ENCODE results near the gene SLFN5.
"Not testable (repeated sequence)": the region's sequence is repeated elsewhere in the genome, so short reads cannot be mapped to it uniquely, and the experiment has no call there.

The SLFN5 gene

DNA sequence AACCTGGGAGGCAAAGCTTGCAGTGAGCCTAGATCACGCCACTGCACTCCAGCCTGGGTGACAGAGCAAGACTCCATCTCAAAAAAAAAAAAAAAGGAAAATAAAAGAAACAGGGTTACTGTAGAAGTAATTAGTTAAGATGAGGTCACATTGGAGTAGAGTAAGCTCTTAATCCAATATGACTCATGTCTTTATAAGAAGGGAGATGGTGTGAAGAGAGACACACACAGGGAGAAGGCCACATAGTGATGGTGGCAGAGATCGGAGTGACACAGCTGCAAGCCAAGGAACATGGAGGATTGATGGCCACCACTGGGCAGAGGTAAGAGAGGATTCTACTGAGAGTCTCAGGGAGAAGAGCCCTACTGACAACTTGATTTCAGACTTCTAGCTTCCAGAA lies 15.3 kb upstream of the SLFN5 start:
- peaks cover 31% of the 10 kb centered on the region for H3K4me1 Mint-ChIP-seq
- H3K9me3 Mint-ChIP-seq: peaks cover 5% of the 10 kb centered on the region
- H3K27ac Mint-ChIP-seq (ENCODE audit: low read depth): peak overlapping the region; percentile 46
- no peak for ATAC-seq (replicated peaks; ENCODE audit: extremely low read depth, poor library complexity, severe bottlenecking)
- H3K36me3 Mint-ChIP-seq (ENCODE audit: insufficient read depth): no peaks in the 10 kb centered on the region
- no peak for DNase-seq (ENCODE audit: low spot score in 2 of 2)
- H3K27me3 Mint-ChIP-seq: no peaks in the 10 kb centered on the region
- H3K4me3 Mint-ChIP-seq: no peak overlapping the region

DNA sequence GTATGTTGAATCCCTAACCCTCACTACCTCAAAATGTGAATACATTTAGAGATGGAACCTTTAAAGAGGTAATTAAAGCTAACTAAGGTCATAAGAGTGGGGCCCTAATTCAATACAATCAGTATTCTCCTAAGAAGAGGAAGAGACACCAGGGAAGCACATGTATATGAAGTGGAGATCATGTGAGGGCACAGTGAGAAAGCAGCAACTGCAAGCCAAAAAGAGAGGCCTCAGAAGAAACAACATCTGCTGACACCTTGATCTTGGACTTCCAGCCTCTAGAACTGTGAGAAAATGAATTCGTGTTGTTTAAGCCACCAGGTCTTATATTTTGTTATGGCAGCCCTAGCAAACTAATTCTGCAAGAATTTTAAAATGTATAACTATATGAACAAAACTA lies 13.2 kb upstream of the SLFN5 start:
- ATAC-seq (replicated peaks; ENCODE audit: extremely low read depth, poor library complexity, severe bottlenecking): no peak
- H3K36me3 Mint-ChIP-seq (ENCODE audit: insufficient read depth): no peaks in the 10 kb centered on the region
- H3K27me3 Mint-ChIP-seq: no peaks in the 10 kb centered on the region
- H3K4me1 Mint-ChIP-seq: peaks cover 24% of the 10 kb centered on the region
- H3K9me3 Mint-ChIP-seq: no peaks in the 10 kb centered on the region
- no peak overlapping the region for H3K4me3 Mint-ChIP-seq
- no peak for DNase-seq (ENCODE audit: low spot score in 2 of 2)
- H3K27ac Mint-ChIP-seq (ENCODE audit: low read depth): no peak overlapping the region

DNA sequence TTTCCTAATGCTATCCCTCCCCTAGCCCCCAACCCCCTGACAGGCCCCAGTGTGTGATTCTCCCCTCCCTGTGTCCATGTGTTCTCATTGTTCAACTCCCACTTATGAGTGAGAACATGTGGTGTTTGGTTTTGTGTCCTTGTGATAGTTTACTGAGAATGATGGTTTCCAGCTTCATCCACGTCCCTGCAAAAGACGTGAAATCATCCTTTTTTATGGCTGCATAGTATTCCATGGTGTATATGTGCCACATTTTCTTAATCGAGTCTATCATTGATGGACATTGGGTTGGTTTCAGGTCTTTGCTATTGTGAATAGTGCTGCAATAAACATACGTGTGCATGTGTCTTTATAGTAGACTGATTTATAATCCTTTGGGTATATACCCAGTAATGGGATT lies 8.6 kb upstream of the SLFN5 start:
- H3K27ac Mint-ChIP-seq (ENCODE audit: low read depth); DNase-seq (ENCODE audit: low spot score in 2 of 2); H3K36me3 Mint-ChIP-seq (ENCODE audit: insufficient read depth); ATAC-seq (replicated peaks; ENCODE audit: extremely low read depth, poor library complexity, severe bottlenecking); H3K4me3 Mint-ChIP-seq; H3K27me3 Mint-ChIP-seq; H3K9me3 Mint-ChIP-seq: not testable (repeated sequence)
- peaks cover 58% of the 10 kb centered on the region for H3K4me1 Mint-ChIP-seq

DNA sequence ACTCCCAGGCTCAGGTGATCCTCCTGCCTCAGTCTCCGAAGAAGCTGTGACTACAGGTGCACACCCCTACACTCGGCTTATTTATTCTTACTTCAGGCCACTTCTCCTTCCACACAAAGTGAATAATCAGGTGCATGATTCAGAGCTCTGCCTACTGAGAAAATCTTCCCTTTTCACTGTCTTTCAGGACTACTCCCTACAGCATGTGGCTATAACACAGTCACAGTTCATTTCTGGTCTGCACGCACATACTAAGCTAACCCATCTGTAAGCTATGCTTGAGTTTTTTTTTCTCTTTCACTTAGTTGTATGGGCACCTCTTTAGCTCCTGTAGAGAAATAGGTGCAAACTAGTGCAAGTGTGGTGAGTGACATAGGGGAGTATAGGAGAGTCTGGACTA lies 7.6 kb upstream of the SLFN5 start:
- no peak for ATAC-seq (replicated peaks; ENCODE audit: extremely low read depth, poor library complexity, severe bottlenecking)

DNA sequence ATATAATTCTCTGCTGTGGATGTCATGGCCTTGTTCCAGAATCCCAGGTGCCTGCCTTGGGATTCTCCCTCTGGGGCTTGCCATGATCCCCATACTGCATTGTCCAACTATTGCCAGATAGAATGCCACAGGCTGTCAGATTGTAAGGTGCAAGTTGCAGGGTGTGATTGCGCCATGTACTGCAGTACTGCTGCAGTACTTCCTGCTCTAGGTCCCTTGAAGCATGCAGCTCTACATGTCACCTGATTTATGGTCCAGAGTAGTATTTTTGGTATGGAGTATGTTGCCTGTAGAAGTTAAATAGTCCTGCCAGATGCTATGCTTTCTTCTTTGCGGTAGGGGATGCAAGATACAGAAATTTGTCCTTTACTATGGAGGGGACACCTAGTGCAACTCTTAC lies 7.0 kb upstream of the SLFN5 start:
- Mint-ChIP-seq H3K36me3 (ENCODE audit: insufficient read depth) (peaks cover 7% of the 10 kb centered on the region), H3K27me3 (no peaks in the 10 kb centered on the region), H3K27ac (ENCODE audit: low read depth) (no peak overlapping the region), H3K4me1 (peaks cover 64% of the 10 kb centered on the region), H3K9me3 (no peaks in the 10 kb centered on the region), H3K4me3 (peak overlapping the region; percentile 23)
- ATAC-seq (replicated peaks; ENCODE audit: extremely low read depth, poor library complexity, severe bottlenecking) (peak; percentile 56), DNase-seq (ENCODE audit: low spot score in 2 of 2) (no peak)

More for the DNA sequence above, 7.6 kb upstream of the SLFN5 start:
- Mint-ChIP-seq H3K9me3 (no peaks in the 10 kb centered on the region), H3K4me1 (peaks cover 61% of the 10 kb centered on the region), H3K36me3 (ENCODE audit: insufficient read depth) (peaks cover 7% of the 10 kb centered on the region), H3K4me3 (no peak overlapping the region), H3K27ac (ENCODE audit: low read depth) (no peak overlapping the region), H3K27me3 (no peaks in the 10 kb centered on the region)
- no peak for DNase-seq (ENCODE audit: low spot score in 2 of 2)

DNA sequence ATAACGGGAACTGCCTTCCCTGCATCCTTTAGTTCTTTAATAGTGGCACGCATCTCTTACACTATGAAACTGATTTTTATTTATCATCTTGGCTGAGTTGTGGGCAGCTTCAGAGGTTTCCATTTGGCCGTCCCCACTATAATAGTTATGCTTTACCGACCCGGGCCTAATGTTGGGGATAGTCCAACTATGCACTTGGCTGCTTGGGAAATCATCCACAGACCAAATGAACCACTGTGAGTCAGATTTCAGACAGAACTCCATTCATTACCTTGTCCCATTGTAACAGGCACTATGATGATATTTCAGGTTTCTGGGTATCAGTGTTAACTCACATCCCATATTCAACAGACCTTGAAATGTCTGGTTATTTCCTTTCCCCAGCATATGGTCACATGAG lies 6.1 kb upstream of the SLFN5 start:
- ATAC-seq (replicated peaks; ENCODE audit: extremely low read depth, poor library complexity, severe bottlenecking) (no peak), DNase-seq (ENCODE audit: low spot score in 2 of 2) (no peak)
- no peak overlapping the region for H3K4me3 Mint-ChIP-seq
- peaks cover 65% of the 10 kb centered on the region for H3K4me1 Mint-ChIP-seq
- H3K27ac Mint-ChIP-seq (ENCODE audit: low read depth): no peak overlapping the region
- no peaks in the 10 kb centered on the region for H3K9me3 Mint-ChIP-seq
- H3K36me3 Mint-ChIP-seq (ENCODE audit: insufficient read depth): peaks cover 11% of the 10 kb centered on the region
- no peaks in the 10 kb centered on the region for H3K27me3 Mint-ChIP-seq

DNA sequence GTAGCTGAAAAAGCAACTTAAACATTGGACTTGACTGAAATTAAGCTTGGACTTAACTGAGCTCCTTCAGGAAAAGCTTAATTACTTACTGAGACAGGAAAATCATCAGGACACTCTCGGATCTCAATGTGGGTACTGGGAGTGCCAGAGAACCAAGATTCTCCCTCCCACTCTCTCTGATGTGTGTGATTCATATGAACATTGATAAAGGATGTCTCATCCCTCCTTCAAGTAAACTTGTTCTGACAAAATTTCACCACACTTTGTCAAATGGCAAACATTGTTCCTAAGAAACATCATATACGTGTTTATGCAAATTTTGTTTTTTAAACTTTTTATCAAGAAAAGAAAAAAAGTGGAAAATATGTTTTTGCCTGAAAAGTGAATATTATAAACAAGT lies 4.1 kb upstream of the SLFN5 start:
- ATAC-seq (replicated peaks; ENCODE audit: extremely low read depth, poor library complexity, severe bottlenecking): no peak
- H3K27me3 Mint-ChIP-seq: no peaks in the 10 kb centered on the region

DNA sequence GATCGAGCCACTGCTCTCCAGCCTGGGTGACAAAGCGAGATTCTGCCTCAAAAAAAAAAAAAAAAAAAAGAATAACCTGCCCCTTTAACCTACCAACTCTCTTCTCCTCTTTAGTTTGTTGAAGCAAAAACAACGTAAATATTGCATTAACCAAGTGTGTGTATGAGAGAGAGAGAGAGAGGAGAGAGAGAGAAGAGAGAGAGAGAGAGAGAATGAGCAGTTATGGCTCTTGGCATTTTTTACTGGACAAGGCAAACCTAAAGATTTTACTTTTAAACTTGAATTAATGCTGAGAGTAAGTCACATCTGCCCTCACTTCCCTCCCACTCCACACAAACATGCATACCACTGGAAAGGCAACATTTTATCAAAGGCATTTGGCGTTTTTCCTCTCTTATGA lies 3.0 kb upstream of the SLFN5 start:
- peak overlapping the region; percentile 75 for H3K27ac Mint-ChIP-seq (ENCODE audit: low read depth)
- no peaks in the 10 kb centered on the region for H3K27me3 Mint-ChIP-seq
- H3K36me3 Mint-ChIP-seq (ENCODE audit: insufficient read depth): peaks cover 37% of the 10 kb centered on the region
- no peak for DNase-seq (ENCODE audit: low spot score in 2 of 2)
- H3K4me1 Mint-ChIP-seq: peaks cover 78% of the 10 kb centered on the region
- H3K9me3 Mint-ChIP-seq: no peaks in the 10 kb centered on the region
- ATAC-seq (replicated peaks; ENCODE audit: extremely low read depth, poor library complexity, severe bottlenecking): no peak
- H3K4me3 Mint-ChIP-seq: peak overlapping the region; percentile 77

More for the DNA sequence above, 4.1 kb upstream of the SLFN5 start:
- Mint-ChIP-seq H3K36me3 (ENCODE audit: insufficient read depth) (peaks cover 28% of the 10 kb centered on the region), H3K9me3 (no peaks in the 10 kb centered on the region), H3K4me1 (peaks cover 70% of the 10 kb centered on the region), H3K4me3 (peak overlapping the region; percentile 77), H3K27ac (ENCODE audit: low read depth) (no peak overlapping the region)
- no peak for DNase-seq (ENCODE audit: low spot score in 2 of 2)

DNA sequence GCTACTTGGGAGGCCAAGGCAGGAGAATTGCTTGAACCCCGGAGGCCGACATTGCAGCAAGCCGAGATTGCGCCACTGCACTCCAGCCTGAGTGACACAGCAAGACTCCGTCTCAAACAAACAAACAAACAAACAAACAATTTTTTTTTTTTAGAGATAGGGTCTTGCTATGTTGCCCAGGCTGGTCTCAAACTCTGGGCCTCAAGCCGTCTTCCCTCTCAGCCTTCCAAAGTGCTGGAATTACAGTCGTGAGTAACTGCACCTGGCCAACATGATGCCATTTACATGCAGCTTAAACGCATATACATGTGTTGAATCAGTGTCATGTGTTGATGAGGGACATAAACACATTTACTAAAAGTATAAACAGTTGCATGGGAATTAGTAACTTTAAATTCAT lies 2.0 kb upstream of the SLFN5 start:
- H3K4me1 Mint-ChIP-seq: peaks cover 78% of the 10 kb centered on the region
- H3K27me3 Mint-ChIP-seq: no peaks in the 10 kb centered on the region
- peaks cover 45% of the 10 kb centered on the region for H3K36me3 Mint-ChIP-seq (ENCODE audit: insufficient read depth)
- ATAC-seq (replicated peaks; ENCODE audit: extremely low read depth, poor library complexity, severe bottlenecking) (no peak), DNase-seq (ENCODE audit: low spot score in 2 of 2) (no peak)
- no peaks in the 10 kb centered on the region for H3K9me3 Mint-ChIP-seq
- H3K4me3 Mint-ChIP-seq: peak overlapping the region; percentile 99
- H3K27ac Mint-ChIP-seq (ENCODE audit: low read depth): peak overlapping the region; percentile 99

DNA sequence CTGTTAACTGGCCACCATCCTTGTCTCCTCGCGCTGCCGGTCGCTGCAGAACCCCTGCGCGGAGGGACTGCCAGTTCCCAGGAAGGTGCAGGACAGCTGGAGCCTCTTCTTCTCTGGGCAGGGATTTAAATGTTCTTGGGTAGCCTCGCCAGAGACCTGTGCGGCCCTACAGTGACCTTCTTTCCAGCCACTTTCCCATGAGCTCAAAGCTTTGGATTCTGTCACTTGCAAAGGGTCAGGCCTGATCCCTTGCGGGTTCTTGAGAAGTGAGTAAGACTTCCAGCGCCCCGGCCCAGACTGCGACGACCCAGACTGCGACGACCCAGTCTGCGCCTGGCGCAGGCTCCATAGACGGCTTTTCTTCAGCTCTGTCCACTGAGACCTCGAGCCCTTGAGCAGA lies 1.4 kb upstream of the SLFN5 start:
- DNase-seq (ENCODE audit: low spot score in 2 of 2) (no peak), ATAC-seq (replicated peaks; ENCODE audit: extremely low read depth, poor library complexity, severe bottlenecking) (no peak)
- Mint-ChIP-seq H3K9me3 (no peaks in the 10 kb centered on the region), H3K27ac (ENCODE audit: low read depth) (peak overlapping the region; percentile 99), H3K4me1 (peaks cover 73% of the 10 kb centered on the region), H3K27me3 (no peaks in the 10 kb centered on the region), H3K4me3 (peak overlapping the region; percentile 99), H3K36me3 (ENCODE audit: insufficient read depth) (peaks cover 47% of the 10 kb centered on the region)

DNA sequence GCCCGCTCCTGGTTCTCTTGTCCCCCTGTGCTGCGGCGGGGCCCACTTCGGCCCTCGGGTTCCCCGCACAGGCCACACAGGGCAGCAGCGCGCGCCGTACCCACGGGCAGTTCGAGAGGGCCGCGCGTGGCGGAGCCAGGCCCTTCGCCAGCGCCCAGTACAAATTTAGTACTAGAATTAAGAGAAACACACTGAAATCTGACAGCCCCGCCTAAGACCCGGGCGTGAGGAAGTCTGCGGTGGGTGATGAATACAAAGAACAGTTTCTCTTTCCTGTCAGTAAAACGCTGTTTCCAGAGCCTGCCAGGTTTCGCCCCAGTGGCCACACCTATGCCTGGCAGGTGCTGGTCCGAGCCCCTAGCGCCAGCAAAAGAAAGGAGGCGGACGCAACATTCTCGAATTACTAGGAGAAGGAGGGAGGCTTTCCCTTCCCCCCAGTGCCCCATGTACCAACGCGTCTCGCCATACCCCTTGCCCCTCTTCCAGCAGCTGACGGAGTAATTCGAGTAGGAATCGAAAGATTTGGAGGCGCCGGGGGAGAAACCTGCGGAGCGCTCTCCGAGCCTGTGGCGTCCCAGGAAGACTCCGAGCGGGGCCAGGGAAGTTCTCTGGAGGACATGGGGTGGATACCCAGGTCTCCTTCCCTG lies 591 bp upstream of the SLFN5 start:
- Mint-ChIP-seq H3K27me3 (no peaks in the 10 kb centered on the region), H3K36me3 (ENCODE audit: insufficient read depth) (peaks cover 53% of the 10 kb centered on the region), H3K9me3 (no peaks in the 10 kb centered on the region), H3K4me1 (peaks cover 71% of the 10 kb centered on the region), H3K4me3 (peak overlapping the region; percentile 99), H3K27ac (ENCODE audit: low read depth) (peak overlapping the region; percentile 99)
- ATAC-seq (replicated peaks; ENCODE audit: extremely low read depth, poor library complexity, severe bottlenecking) (peak; percentile 75), DNase-seq (ENCODE audit: low spot score in 2 of 2) (peak; percentile 66 to 82)

DNA sequence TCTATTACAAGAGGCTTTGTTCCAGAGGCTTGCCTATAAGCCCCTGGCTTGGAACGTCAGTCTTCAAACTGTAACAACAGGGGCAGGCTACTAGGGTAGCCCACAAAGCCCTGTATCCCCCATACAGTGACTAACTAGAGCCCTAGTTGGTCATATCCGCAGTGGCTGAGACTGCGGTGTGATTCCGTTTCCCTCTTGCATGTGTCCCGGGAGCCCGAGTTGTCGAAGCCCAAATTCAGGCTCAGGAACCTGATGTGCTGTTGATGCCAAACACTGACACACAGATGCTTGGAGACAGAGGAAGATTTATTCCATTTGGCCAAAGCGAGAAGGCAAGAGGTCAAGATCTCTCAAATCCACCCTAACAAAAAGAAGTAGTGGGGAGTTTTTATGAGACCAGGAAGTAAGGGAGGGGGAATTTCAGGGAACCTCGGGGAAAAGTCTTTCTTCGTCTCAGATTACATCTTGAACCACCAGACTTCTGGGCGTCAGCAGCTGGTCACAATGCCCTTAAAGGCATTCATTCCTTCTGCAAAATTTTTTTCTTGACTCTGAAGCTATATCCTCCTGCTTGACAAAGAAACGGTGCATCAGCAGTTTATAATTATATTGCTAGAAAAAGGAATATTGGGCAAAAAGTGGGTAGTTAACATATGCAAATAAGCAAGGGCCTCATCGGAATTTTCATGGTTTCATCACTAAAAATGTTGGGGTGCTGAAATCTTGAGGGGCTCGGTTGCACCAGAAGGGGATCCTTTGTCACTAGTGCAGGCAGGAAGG lies 879 bp downstream of the SLFN5 start:
- DNase-seq (ENCODE audit: low spot score in 2 of 2): peak; percentile 36 to 44
- peak; percentile 29 for ATAC-seq (replicated peaks; ENCODE audit: extremely low read depth, poor library complexity, severe bottlenecking)
- Mint-ChIP-seq H3K4me3 (peak overlapping the region; percentile 99), H3K9me3 (no peaks in the 10 kb centered on the region), H3K27me3 (no peaks in the 10 kb centered on the region), H3K36me3 (ENCODE audit: insufficient read depth) (peaks cover 66% of the 10 kb centered on the region), H3K27ac (ENCODE audit: low read depth) (peak overlapping the region; percentile 99), H3K4me1 (peaks cover 71% of the 10 kb centered on the region)

Measured in central memory CD8-positive, alpha-beta T cell (primary cell).